Subcutaneous abdominal adipose tissue (tissue), 5 donors: Measurements from ENCODE around the gene SMG5.
"Not testable (repeated sequence)": the region's sequence is repeated elsewhere in the genome, so short reads cannot be mapped to it uniquely, and the experiment has no call there.

ENCODE experiments used
- H3K27ac ChIP-seq: one replicate; pipeline ENCODE4 v1.7.0; 2013; ENCODE audit warnings: low read depth, mild to moderate bottlenecking, inconsistent platforms, low read length, moderate library complexity
- H3K27me3 ChIP-seq, 5 donors: one replicate each; pipeline ENCODE4 v1.7.0; 2013; ENCODE audit warnings: low read length in 5 of 5, inconsistent platforms in 1 of 5; ENCODE audit not compliant: control insufficient read depth in 5 of 5, insufficient read depth in 4 of 5
- H3K36me3 ChIP-seq, 5 donors: one replicate each; pipeline ENCODE4 v1.7.0; 2013; ENCODE audit warnings: low read length in 5 of 5; ENCODE audit not compliant: control insufficient read depth in 5 of 5, insufficient read depth in 5 of 5
- H3K4me1 ChIP-seq, 5 donors: one replicate each; pipeline ENCODE4 v1.7.0; 2013; ENCODE audit warnings: low read length in 5 of 5, mild to moderate bottlenecking in 3 of 5, moderate library complexity in 1 of 5; ENCODE audit not compliant: control insufficient read depth in 5 of 5, insufficient read depth in 5 of 5
- H3K4me3 ChIP-seq, 5 donors: one replicate each; pipeline ENCODE4 v1.7.0; 2013; ENCODE audit warnings: low read length in 5 of 5, low read depth in 1 of 5
- H3K9ac ChIP-seq, 5 donors: one replicate each; pipeline ENCODE4 v1.7.0; 2013; ENCODE audit warnings: low read length in 5 of 5, mild to moderate bottlenecking in 4 of 5, moderate library complexity in 3 of 5
- H3K9me3 ChIP-seq, 5 donors: one replicate each; pipeline ENCODE4 v1.7.0; 2013; ENCODE audit warnings: low read length in 5 of 5; ENCODE audit not compliant: control insufficient read depth in 5 of 5
- donor health status: healthy.
- donor health status: healthy.
- donor health status: healthy.
- donor health status: healthy.
- donor health status: healthy.

Gene SMG5

DNA sequence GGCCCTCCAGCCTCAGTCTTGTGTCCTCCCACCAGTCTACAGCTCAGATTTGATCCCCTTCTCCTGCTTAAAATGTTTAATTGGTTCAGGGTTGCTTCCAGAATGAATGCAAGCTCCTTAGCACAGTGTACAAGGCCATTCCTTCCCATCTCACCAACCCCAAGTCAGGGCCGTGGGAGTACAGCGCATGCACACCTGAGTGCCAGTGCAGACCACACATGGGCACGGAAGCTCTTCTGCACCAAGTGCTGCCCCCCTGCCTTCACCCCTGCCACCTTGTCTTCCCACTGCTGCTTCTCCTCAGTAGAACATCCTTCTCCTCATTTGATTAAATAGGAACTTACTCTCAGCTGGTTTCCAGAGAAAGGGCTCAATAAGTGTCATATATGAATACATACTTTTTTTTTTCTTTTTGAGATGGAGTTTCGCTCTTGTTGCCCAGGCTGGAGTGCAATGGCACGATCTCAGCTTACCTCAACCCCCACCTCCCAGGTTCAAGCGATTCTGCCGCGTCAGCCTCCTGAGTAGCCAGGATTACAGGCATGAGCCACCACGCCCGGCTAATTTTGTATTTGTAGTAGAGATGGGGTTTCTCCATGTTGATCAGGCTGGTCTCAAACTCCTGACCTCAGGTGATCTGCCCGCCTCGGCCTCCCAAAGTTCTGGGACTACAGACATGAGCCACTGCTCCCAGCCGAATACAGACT lies 60.5 kb downstream of the SMG5 start:
- no peak overlapping the region for H3K4me3 ChIP-seq
- no peaks in the 10 kb centered on the region for H3K27me3 ChIP-seq
- H3K36me3 ChIP-seq, result peaks cover 9 to 45% (median 39%) of the 10 kb centered on the region in 5 donors
- H3K9me3 ChIP-seq, result no peaks in the 10 kb centered on the region
- no peak overlapping the region for H3K27ac ChIP-seq
- no peak overlapping the region for H3K9ac ChIP-seq
- peaks cover 0 to 9% (median 7%) of the 10 kb centered on the region in 5 donors for H3K4me1 ChIP-seq

DNA sequence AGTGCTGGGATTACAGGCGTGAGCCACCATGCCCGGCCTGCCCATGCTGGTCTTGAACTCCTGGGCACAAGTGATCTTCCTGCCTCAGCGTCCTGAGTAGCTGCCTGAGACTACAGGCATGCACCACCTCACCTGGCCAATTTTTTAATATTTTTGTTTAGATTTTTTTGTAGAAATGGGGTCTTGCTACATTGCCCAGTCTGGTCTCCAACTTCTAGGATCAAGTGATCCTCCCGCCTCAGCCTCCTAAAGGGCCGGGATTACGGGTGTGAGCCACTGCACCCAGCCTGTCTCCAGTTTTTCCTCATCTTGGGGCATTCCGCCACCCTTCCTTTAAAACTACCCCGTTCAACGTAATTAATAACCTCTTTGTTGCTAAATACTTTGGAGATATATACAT lies 62.4 kb downstream of the SMG5 start:
- Histone ChIP-seq H3K4me1 (peaks cover 0 to 9% (median 7%) of the 10 kb centered on the region in 5 donors), H3K27ac (no peak overlapping the region), H3K9me3 (no peaks in the 10 kb centered on the region), H3K4me3 (no peak overlapping the region), H3K27me3 (no peaks in the 10 kb centered on the region), H3K36me3 (peaks cover 9 to 37% (median 31%) of the 10 kb centered on the region in 5 donors), H3K9ac (no peak overlapping the region)

DNA sequence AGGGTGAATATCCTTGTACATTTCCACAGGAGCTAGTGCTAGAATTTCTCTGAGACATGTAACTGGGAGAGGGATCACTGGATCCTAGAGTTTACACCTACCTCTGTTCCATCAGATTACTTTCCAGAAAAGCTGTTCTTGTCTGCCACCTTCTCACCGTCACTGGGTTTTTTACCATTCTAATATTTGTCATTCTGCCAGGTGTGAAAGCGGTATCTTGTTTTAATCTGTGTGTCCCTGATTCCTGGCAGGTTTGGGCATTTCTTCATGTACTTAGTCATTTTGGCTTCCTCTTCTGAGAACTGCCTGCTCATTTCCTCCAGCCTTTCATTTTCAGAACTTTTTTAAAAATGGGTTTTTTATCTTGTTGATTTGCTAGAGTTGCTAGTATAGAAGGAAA lies 64.8 kb downstream of the SMG5 start:
- Histone ChIP-seq H3K9ac (peak overlapping the region in 2 of 5 donors; percentile 25 to 55), H3K27ac (peak overlapping the region; percentile 24), H3K4me1 (peaks cover 3 to 22% (median 18%) of the 10 kb centered on the region in 5 donors), H3K4me3 (no peak overlapping the region), H3K9me3 (no peaks in the 10 kb centered on the region), H3K27me3 (no peaks in the 10 kb centered on the region), H3K36me3 (peaks cover 4 to 35% (median 22%) of the 10 kb centered on the region in 5 donors)

DNA sequence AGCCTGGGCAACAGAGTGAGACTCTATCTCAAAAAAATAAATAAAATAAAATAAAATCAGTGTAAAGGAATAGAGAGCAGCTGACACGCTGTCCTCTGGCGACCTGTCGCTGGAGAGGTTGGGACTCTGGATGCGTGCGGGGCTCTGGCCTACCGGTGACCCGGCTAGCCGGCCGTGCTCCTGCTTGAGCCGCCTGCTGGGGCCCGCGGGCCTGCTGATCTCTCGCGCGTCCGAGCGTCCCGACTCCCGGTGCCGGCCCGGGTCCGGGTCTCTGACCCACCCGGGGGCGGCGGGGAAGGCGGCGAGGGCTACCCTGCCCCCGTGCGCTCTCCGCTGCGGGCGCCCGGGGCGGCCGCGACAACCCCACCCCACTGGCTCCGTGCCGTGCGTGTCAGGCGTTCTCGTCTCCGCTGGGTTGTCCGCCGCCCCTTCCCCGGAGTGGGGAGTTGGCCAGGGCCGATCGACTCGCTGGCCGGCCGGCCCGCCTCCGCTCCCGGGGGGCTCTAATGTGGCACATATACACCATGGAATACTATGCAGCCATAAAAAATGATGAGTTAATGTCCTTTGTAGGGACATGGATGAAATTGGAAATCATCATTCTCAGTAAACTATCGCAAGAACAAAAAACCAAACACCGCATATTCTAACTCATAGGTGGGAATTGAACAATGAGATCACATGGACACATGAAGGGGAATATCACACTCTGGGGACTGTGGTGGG lies 66.1 kb downstream of the SMG5 start:
- Histone ChIP-seq H3K4me1 (peaks cover 7 to 28% (median 22%) of the 10 kb centered on the region in 5 donors), H3K36me3 (peaks cover 3 to 23% (median 11%) of the 10 kb centered on the region in 5 donors)
- H3K9ac ChIP-seq, H3K4me3 ChIP-seq, H3K9me3 ChIP-seq, H3K27ac ChIP-seq, H3K27me3 ChIP-seq: not testable (repeated sequence)

GRCh38 chr1:156214024-156214748 lies 68.4 kb downstream of the SMG5 start:
- peak overlapping the region; percentile 92 to 97 (median 94) for H3K4me3 ChIP-seq
- H3K27me3 ChIP-seq, result no peaks in the 10 kb centered on the region
- H3K9me3 ChIP-seq, result no peaks in the 10 kb centered on the region
- H3K27ac ChIP-seq, result peak overlapping the region; percentile 92
- H3K4me1 ChIP-seq, result peaks cover 7 to 28% (median 22%) of the 10 kb centered on the region in 5 donors
- H3K36me3 ChIP-seq, result peaks cover 0 to 30% (median 23%) of the 10 kb centered on the region in 5 donors
- H3K9ac ChIP-seq, result peak overlapping the region in 3 of 5 donors; percentile 84 to 96 (median 90)

GRCh38 chr1:156213644-156213966 lies 69.0 kb downstream of the SMG5 start:
- Histone ChIP-seq H3K9ac (peak overlapping the region in 4 of 5 donors; percentile 84 to 96 (median 92)), H3K4me1 (peaks cover 7 to 28% (median 22%) of the 10 kb centered on the region in 5 donors), H3K9me3 (no peaks in the 10 kb centered on the region), H3K36me3 (peaks cover 5 to 36% (median 28%) of the 10 kb centered on the region in 5 donors), H3K27me3 (no peaks in the 10 kb centered on the region), H3K4me3 (peak overlapping the region; percentile 92 to 97 (median 94)), H3K27ac (peak overlapping the region; percentile 92)

DNA sequence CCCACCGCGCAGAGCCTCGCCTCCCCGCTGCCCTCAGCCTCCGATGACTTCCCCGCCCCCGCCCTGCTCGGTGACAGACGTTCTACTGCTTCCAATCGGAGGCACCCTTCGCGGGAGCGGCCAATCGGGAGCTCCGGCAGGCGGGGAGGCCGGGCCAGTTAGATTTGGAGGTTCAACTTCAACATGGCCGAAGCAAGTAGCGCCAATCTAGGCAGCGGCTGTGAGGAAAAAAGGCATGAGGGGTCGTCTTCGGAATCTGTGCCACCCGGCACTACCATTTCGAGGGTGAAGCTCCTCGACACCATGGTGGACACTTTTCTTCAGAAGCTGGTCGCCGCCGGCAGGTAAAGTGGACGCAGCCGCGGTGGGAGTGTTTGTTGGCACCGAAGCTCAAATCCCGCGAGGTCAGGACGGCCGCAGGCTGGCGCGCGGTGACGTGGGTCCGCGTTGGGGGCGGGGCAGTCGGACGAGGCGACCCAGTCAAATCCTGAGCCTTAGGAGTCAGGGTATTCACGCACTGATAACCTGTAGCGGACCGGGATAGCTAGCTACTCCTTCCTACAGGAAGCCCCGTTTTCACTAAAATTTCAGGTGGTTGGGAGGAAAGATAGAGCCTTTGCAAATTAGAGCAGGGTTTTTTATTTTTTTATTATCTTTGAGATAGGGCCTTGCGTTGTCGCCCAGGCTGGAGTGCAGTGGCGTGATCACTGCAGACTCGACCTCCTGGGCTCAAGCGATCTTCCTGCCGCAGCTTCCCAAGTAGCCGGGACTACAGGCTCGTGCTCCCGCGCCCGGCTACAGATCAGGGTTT lies 69.6 kb downstream of the SMG5 start, which contains the start of gene PMF1:
Gene PMF1 (plus strand): TSS at position 175 of the 811 bp plus-strand sequence. CDS start 9 bp downstream, at position 184.
- peak within 1 kb of the TSS; percentile 92 to 97 (median 94) for H3K4me3 ChIP-seq
- H3K9me3 ChIP-seq, result no peaks in the 10 kb centered on the region
- peak within 1 kb of the TSS; percentile 92 for H3K27ac ChIP-seq
- peaks cover 7 to 27% (median 20%) of the 10 kb centered on the region in 5 donors for H3K4me1 ChIP-seq
- peaks cover 7 to 41% (median 32%) of the 10 kb centered on the region in 5 donors for H3K36me3 ChIP-seq
- peak within 1 kb of the TSS; percentile 70 to 96 (median 90) for H3K9ac ChIP-seq
- H3K27me3 ChIP-seq, result no peaks in the 10 kb centered on the region

- H3K27ac ChIP-seq, result peak overlapping the region; percentile 92
- peaks cover 7 to 20% (median 16%) of the 10 kb centered on the region in 5 donors for H3K4me1 ChIP-seq
- peak overlapping the region in 4 of 5 donors; percentile 71 to 96 (median 92) for H3K9ac ChIP-seq
- peaks cover 7 to 46% (median 37%) of the 10 kb centered on the region in 5 donors for H3K36me3 ChIP-seq
- peak overlapping the region; percentile 44 to 97 (median 92) for H3K4me3 ChIP-seq
- H3K27me3 ChIP-seq, result no peaks in the 10 kb centered on the region
- no peaks in the 10 kb centered on the region for H3K9me3 ChIP-seq
These were observed 70.5 kb downstream of the SMG5 start for GRCh38 chr1:156212130-156212529.

DNA sequence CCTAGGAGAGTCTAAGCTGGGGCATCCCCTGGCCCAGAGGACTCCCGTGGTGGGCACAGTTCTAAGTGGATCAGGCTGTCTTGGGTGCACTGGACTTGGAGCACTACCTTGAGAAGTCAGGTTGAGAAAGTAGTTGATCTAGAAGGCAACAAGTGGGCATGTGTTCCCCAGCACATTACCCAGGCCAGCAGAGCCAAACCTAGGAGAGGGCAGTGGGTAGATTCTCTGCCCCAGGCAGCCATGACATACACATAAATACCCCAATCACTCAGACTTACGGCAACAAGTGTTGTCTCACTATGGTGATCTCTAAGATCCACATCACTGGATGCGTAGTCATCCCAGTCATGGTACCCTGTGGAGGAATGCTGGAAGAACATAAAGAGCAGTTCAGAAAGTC lies 71.4 kb downstream of the SMG5 start:
- no peak overlapping the region for H3K4me3 ChIP-seq
- H3K4me1 ChIP-seq, result peaks cover 7 to 20% (median 16%) of the 10 kb centered on the region in 5 donors
- no peak overlapping the region for H3K9ac ChIP-seq
- no peaks in the 10 kb centered on the region for H3K9me3 ChIP-seq
- H3K27me3 ChIP-seq, result no peaks in the 10 kb centered on the region
- H3K36me3 ChIP-seq, result peaks cover 7 to 54% (median 38%) of the 10 kb centered on the region in 5 donors
- H3K27ac ChIP-seq, result no peak overlapping the region
